Trophoblast cell (in vitro differentiated cells and primary cell): ENCODE measurements around the gene PLP2.

Experiments
- DNase-seq, 2 donors: peaks; one replicate each; pipeline ENCODE4 v3.0.0-alpha.2; 2016
- H2AFZ ChIP-seq: 2 replicates; pipeline ENCODE4 v1.6.1; 2013; ENCODE audit warnings: low read length, moderate library complexity, mild to moderate bottlenecking; ENCODE audit not compliant: insufficient read depth, poor library complexity
- H2AK5ac ChIP-seq: 2 replicates; pipeline ENCODE4 v1.6.1; 2013; ENCODE audit warnings: mild to moderate bottlenecking, low read length
- H2BK120ac ChIP-seq: 2 replicates; pipeline ENCODE4 v1.6.1; 2013; ENCODE audit warnings: low read length, mild to moderate bottlenecking, moderate library complexity; ENCODE audit not compliant: insufficient read depth, poor library complexity
- H2BK12ac ChIP-seq: 2 replicates; pipeline ENCODE4 v1.6.1; 2013; ENCODE audit warnings: mild to moderate bottlenecking, low read length, moderate library complexity
- H2BK5ac ChIP-seq: 2 replicates; pipeline ENCODE4 v1.6.1; 2013; ENCODE audit warnings: low read length, low read depth, moderate library complexity, mild to moderate bottlenecking; ENCODE audit not compliant: poor library complexity
- H3K14ac ChIP-seq: 2 replicates; pipeline ENCODE4 v1.6.1; 2013; ENCODE audit warnings: mild to moderate bottlenecking, low read length
- H3K18ac ChIP-seq: 2 replicates; pipeline ENCODE4 v1.6.1; 2013; ENCODE audit warnings: mild to moderate bottlenecking, low read length
- H3K23ac ChIP-seq: 2 replicates; pipeline ENCODE4 v1.6.1; 2013; ENCODE audit warnings: low read length
- H3K27ac ChIP-seq: 2 replicates; pipeline ENCODE4 v1.5.1; 2013; ENCODE audit warnings: low read depth, mild to moderate bottlenecking, inconsistent platforms, low read length, moderate library complexity
- H3K27me3 ChIP-seq: 2 replicates; pipeline ENCODE4 v1.6.1; 2013; ENCODE audit warnings: inconsistent platforms, mild to moderate bottlenecking, low read length, moderate library complexity; ENCODE audit not compliant: insufficient read depth
- H3K36me3 ChIP-seq, 2 experiments: 1 replicate in 1 of 2; 2 replicates in 1 of 2; pipeline ENCODE4 v1.6.1; 2013; ENCODE audit warnings: low read length in 2 of 2, mild to moderate bottlenecking in 2 of 2, moderate library complexity in 1 of 2; ENCODE audit not compliant: insufficient read depth in 2 of 2, control insufficient read depth in 1 of 2
- H3K4ac ChIP-seq: 2 replicates; pipeline ENCODE4 v1.6.1; 2013; ENCODE audit warnings: low read depth, mild to moderate bottlenecking, low read length, moderate library complexity
- H3K4me1 ChIP-seq, 2 experiments: 1 replicate in 1 of 2; 2 replicates in 1 of 2; pipeline ENCODE4 v1.6.1; 2013; ENCODE audit warnings: low read length in 2 of 2, mild to moderate bottlenecking in 2 of 2, moderate library complexity in 1 of 2; ENCODE audit not compliant: insufficient read depth in 2 of 2, control insufficient read depth in 1 of 2
- H3K4me2 ChIP-seq: 2 replicates; pipeline ENCODE4 v1.6.1; 2013; ENCODE audit warnings: inconsistent platforms, mild to moderate bottlenecking, low read length, moderate library complexity
- H3K4me3 ChIP-seq: 2 replicates; pipeline ENCODE4 v1.5.1; 2013; ENCODE audit warnings: mild to moderate bottlenecking, low read depth, low read length, inconsistent platforms
- H3K79me1 ChIP-seq: one replicate; pipeline ENCODE4 v1.6.1; 2013; ENCODE audit warnings: low read length
- H3K79me2 ChIP-seq: 2 replicates; pipeline ENCODE4 v1.6.1; 2013; ENCODE audit warnings: low read length, mild to moderate bottlenecking; ENCODE audit not compliant: control insufficient read depth, insufficient read depth, poor library complexity
- H3K9ac ChIP-seq: 2 replicates; pipeline ENCODE4 v1.6.1; 2013; ENCODE audit warnings: mild to moderate bottlenecking, low read length
- H3K9me3 ChIP-seq: 2 replicates; pipeline ENCODE4 v1.6.1; 2013; ENCODE audit warnings: low read depth, mild to moderate bottlenecking, control low read depth, inconsistent platforms, low read length; ENCODE audit not compliant: insufficient read depth
- H4K12ac ChIP-seq: 2 replicates; pipeline ENCODE4 v1.6.1; 2013; ENCODE audit warnings: low read depth, mild to moderate bottlenecking, low read length, moderate library complexity
- H4K8ac ChIP-seq: 2 replicates; pipeline ENCODE4 v1.6.1; 2013; ENCODE audit warnings: low read depth, mild to moderate bottlenecking, low read length, moderate library complexity
- H4K91ac ChIP-seq: one replicate; pipeline ENCODE4 v1.6.1; 2013; ENCODE audit warnings: low read depth, mild to moderate bottlenecking, low read length, moderate library complexity
- WGBS: extraction: QIAGEN DNeasy Blood & Tissue Kit; methylation state at CpG from one replicate; pipeline ENCODE4 v1.1.7; 2013; ENCODE audit warnings: missing lambda C conversion rate; ENCODE audit not compliant: insufficient read length, insufficient coverage; ENCODE audit errors: extremely low coverage; 5-methylcytosine and 5-hydroxymethylcytosine counted together

Gene PLP2

DNA sequence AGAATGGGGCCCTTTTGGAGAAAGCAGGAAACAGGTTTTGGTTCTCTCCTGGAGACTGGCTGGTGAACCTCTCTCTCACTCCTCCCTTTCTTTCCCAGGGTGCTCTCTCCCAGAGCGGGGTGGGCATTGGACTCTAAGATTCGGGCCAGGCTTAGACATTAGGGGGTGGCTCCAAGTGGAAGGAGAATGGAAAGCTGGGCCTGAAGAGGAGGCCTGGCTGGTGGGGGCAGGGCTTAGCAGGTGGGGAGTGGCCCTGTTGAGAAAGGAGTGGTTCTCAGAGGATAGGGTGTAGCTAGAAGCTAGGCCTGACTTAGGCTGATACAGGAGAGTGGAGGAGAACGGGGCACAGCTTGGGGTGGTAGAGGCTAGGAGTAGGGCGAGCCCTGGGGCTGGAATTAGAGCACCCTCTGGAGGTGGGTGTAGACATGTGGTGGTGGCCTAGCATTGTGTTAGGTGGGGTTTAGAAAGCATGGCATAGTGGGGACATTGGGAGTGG, 5.7 kb downstream of the PLP2 start:
- H3K9me3 ChIP-seq, result peaks cover 1% of the 10 kb centered on the region
- H3K36me3 ChIP-seq, result peaks cover 53 to 60% of the 10 kb centered on the region in 2 experiments
- H2BK12ac ChIP-seq, result no peak overlapping the region
- no peaks in the 10 kb centered on the region for H3K27me3 ChIP-seq
- no peak overlapping the region for H2BK5ac ChIP-seq
- H3K9ac ChIP-seq, result no peak overlapping the region
- H3K4me2 ChIP-seq, result no peak overlapping the region
- H3K79me2 ChIP-seq, result no peaks in the 10 kb centered on the region
- H3K4me3 ChIP-seq, result no peak overlapping the region
- H2BK120ac ChIP-seq, result no peak overlapping the region
- H3K4me1 ChIP-seq, result peaks cover 0 to 2% of the 10 kb centered on the region in 2 experiments
- no peak overlapping the region for H3K18ac ChIP-seq
- no peak overlapping the region for H3K14ac ChIP-seq
- no peak overlapping the region for H4K8ac ChIP-seq
- no peak overlapping the region for H4K12ac ChIP-seq
- H2AK5ac ChIP-seq, result no peak overlapping the region
- no peaks in the 10 kb centered on the region for H3K79me1 ChIP-seq
- H2AFZ ChIP-seq, result no peak overlapping the region
- DNase-seq, result no peak
- no CpG with 5 or more reads among the region's 4 CpGs for WGBS
- H3K23ac ChIP-seq, result no peak overlapping the region
- no peak overlapping the region for H4K91ac ChIP-seq
- no peak overlapping the region for H3K4ac ChIP-seq
- H3K27ac ChIP-seq, result no peak overlapping the region

DNA sequence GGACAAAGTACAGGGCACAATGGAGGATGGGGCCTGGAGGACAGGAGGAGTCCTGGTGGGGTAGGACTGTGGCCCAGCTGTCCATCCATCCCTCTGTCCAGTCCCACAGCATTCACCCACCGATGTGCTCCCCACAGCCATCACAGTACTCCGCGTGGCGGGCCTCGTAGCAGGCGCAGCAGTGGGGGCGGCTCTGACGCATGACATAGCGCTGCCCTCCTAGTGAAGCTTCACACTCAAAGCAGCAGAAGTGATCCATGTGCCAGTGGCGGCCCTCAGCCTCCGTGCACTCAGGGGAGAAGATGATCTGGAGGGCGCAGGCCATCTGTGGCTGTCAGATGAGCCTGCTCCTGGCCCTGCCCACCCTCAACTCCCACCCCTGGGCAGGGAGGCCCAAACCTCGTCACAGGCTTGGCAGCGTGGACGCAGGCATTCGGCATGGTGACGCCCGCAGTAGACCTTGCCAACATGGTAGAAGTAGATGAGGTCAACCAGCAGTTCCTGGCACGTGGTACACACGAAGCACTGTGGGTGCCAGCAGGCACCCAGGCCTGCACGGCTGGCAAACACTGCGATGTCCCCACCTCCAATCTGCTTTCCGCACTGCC, 6.3 kb downstream of the PLP2 start:
- H2AFZ ChIP-seq, result no peak overlapping the region
- H3K18ac ChIP-seq, result no peak overlapping the region
- H3K79me1 ChIP-seq, result no peaks in the 10 kb centered on the region
- H2BK5ac ChIP-seq, result no peak overlapping the region
- H4K8ac ChIP-seq, result no peak overlapping the region
- H3K9me3 ChIP-seq, result peaks cover 1% of the 10 kb centered on the region
- H3K27ac ChIP-seq, result no peak overlapping the region
- no peak for DNase-seq
- no peak overlapping the region for H3K4ac ChIP-seq
- no CpG with 5 or more reads among the region's 23 CpGs for WGBS
- H3K4me3 ChIP-seq, result no peak overlapping the region
- no peak overlapping the region for H2BK120ac ChIP-seq
- H2BK12ac ChIP-seq, result no peak overlapping the region
- H2AK5ac ChIP-seq, result no peak overlapping the region
- no peak overlapping the region for H4K12ac ChIP-seq
- no peaks in the 10 kb centered on the region for H3K79me2 ChIP-seq
- no peak overlapping the region for H4K91ac ChIP-seq
- no peak overlapping the region for H3K9ac ChIP-seq
- no peak overlapping the region for H3K14ac ChIP-seq
- no peaks in the 10 kb centered on the region for H3K27me3 ChIP-seq
- no peak overlapping the region for H3K4me2 ChIP-seq
- H3K23ac ChIP-seq, result no peak overlapping the region
- no peaks in the 10 kb centered on the region for H3K4me1 ChIP-seq
- H3K36me3 ChIP-seq, result peaks cover 55 to 62% of the 10 kb centered on the region in 2 experiments

DNA sequence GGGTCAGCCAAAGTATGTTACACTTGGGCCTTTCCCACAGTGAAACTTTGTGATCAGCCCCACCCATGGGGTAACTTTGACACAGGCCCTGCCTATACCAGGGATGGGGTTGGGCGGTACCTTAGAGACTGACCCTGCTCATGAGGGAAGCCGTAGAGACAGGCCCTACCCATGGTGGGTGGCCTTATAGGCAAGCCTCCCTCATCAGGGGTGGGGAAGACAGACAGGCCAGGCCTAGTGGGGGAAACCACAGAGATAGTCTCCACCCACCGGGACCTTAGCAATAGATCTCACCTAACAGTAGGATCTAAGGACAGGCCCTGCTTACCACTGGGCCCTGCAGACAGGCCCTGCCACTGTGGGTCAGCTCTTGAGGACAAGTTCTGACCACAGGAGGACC, 6.8 kb downstream of the PLP2 start:
- no peak overlapping the region for H2BK5ac ChIP-seq
- peaks cover 0 to under 1% of the 10 kb centered on the region in 2 experiments for H3K4me1 ChIP-seq
- H4K12ac ChIP-seq, result no peak overlapping the region
- no peak overlapping the region for H3K9ac ChIP-seq
- no peak overlapping the region for H3K4ac ChIP-seq
- no peak overlapping the region for H4K8ac ChIP-seq
- H2BK120ac ChIP-seq, result no peak overlapping the region
- H4K91ac ChIP-seq, result no peak overlapping the region
- no peak overlapping the region for H2AFZ ChIP-seq
- H3K4me3 ChIP-seq, result no peak overlapping the region
- no peak overlapping the region for H3K27ac ChIP-seq
- H3K27me3 ChIP-seq, result no peaks in the 10 kb centered on the region
- no peaks in the 10 kb centered on the region for H3K79me2 ChIP-seq
- peaks cover 1% of the 10 kb centered on the region for H3K9me3 ChIP-seq
- H3K23ac ChIP-seq, result no peak overlapping the region
- H3K79me1 ChIP-seq, result no peaks in the 10 kb centered on the region
- no peak overlapping the region for H3K4me2 ChIP-seq
- WGBS, result no CpG with 5 or more reads among the region's 3 CpGs
- no peak overlapping the region for H2AK5ac ChIP-seq
- no peak overlapping the region for H3K14ac ChIP-seq
- no peak for DNase-seq
- H3K18ac ChIP-seq, result no peak overlapping the region
- peaks cover 60 to 67% of the 10 kb centered on the region in 2 experiments for H3K36me3 ChIP-seq
- no peak overlapping the region for H2BK12ac ChIP-seq

DNA sequence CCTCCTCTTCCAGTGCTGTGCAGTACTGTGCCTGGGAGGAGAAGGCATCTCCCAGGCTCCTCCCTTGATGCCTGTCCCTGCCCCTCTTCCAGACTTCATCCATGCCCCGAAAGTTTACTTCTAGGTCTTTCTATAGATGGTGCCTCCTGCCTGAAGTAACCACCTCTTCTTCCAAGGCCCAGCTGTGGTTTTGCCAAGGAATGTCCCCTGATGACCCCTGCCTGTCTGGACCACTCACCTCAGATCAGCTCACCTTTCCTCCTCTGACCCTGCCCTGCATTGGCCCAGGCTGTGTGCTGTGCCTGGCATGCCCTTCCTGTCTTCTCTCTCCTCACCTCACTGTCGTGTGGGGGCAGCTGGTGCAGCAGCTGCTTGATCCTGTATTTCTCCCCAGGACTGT, 7.7 kb downstream of the PLP2 start:
- H2BK120ac ChIP-seq, result no peak overlapping the region
- no peak overlapping the region for H3K4ac ChIP-seq
- no peaks in the 10 kb centered on the region for H3K79me1 ChIP-seq
- no peak for DNase-seq
- H3K23ac ChIP-seq, result no peak overlapping the region
- no peak overlapping the region for H3K27ac ChIP-seq
- no peak overlapping the region for H2BK12ac ChIP-seq
- H3K14ac ChIP-seq, result no peak overlapping the region
- no peak overlapping the region for H2AFZ ChIP-seq
- no peaks in the 10 kb centered on the region for H3K79me2 ChIP-seq
- H3K4me1 ChIP-seq, result peaks cover 0 to 6% of the 10 kb centered on the region in 2 experiments
- no peak overlapping the region for H3K4me2 ChIP-seq
- no peak overlapping the region for H4K8ac ChIP-seq
- peaks cover 63 to 67% of the 10 kb centered on the region in 2 experiments for H3K36me3 ChIP-seq
- no peak overlapping the region for H4K91ac ChIP-seq
- H3K18ac ChIP-seq, result no peak overlapping the region
- no peaks in the 10 kb centered on the region for H3K27me3 ChIP-seq
- H2AK5ac ChIP-seq, result no peak overlapping the region
- no CpG with 5 or more reads among the region's 2 CpGs for WGBS
- no peak overlapping the region for H4K12ac ChIP-seq
- no peak overlapping the region for H3K9ac ChIP-seq
- no peak overlapping the region for H3K4me3 ChIP-seq
- H3K9me3 ChIP-seq, result peaks cover 1% of the 10 kb centered on the region
- H2BK5ac ChIP-seq, result no peak overlapping the region
